ENCODE data around the gene RAB10.
A peak's percentile ranks its signal among the peaks of the same experiment; 100 is the strongest.
"Not testable (repeated sequence)": the region's sequence is repeated elsewhere in the genome, so short reads cannot be mapped to it uniquely, and the experiment has no call there.

RAB10 gene

DNA sequence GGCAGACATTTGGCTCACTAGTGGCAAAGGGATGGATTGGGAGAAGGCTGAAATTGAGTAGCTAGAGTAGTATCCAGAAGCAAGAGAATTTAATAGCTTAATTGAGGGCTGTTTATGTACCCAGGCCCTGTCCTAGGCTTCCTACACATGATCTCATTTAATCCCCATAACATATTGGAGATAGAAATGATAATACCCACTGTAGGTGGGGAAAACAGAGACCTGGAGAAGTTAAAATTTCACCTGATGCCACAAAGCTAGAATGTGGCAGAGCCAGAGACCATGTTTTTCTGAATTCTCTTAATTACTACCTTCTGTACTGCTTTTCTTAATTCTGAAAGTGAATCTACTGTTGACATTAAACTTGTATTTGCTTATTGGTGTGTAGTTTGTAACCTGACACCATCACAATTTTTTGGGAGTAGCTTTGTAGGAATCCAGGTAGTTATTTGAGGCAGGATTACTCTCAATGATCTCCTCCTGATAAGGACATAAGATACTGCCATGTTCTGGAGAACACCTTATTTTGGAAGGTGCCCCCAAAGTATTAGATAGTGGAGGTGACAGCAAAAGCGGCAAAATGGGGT is 42.2 kb downstream of the RAB10 start:
- Histone ChIP-seq H3K9ac (ENCODE audit: low read depth, low read length) (no peak overlapping the region), H3K27me3 (ENCODE audit: control insufficient read depth, insufficient read depth, low read length) (no peaks in the 10 kb centered on the region), H3K9me3 (ENCODE audit: control insufficient read depth, insufficient read depth, low read length) (peaks cover 5% of the 10 kb centered on the region), H3K27ac (ENCODE audit: low read depth, low read length) (no peak overlapping the region), H3K4me3 (ENCODE audit: low read depth, low read length) (no peak overlapping the region), H3K36me3 (ENCODE audit: control insufficient read depth, insufficient read depth, low read length) (peaks cover 4% of the 10 kb centered on the region), H3K4me1 (ENCODE audit: control insufficient read depth, insufficient read depth, low read length) (peaks cover 33% of the 10 kb centered on the region)

DNA sequence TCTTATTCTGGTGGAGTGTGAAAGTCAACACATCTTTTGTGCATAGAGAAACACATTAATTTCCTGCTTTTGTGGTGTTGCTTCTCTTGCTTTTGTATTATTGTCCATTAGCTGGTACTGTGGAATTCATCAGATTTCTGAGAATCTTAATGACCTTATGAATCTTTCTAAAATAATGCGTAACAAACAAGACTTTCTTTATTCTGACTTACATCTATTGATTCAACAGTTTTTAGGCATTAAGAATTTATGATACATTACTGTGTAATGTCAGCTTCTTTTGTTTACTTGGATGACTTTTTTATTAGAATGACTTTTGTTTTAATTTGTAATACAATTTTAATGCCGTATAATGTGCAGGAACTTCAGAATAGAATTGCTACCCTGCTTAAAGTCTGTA is 43.4 kb downstream of the RAB10 start:
- Histone ChIP-seq H3K27me3 (ENCODE audit: control insufficient read depth, insufficient read depth, low read length) (no peaks in the 10 kb centered on the region), H3K36me3 (ENCODE audit: control insufficient read depth, insufficient read depth, low read length) (peaks cover 4% of the 10 kb centered on the region), H3K4me1 (ENCODE audit: control insufficient read depth, insufficient read depth, low read length) (peaks cover 33% of the 10 kb centered on the region), H3K27ac (ENCODE audit: low read depth, low read length) (no peak overlapping the region), H3K9me3 (ENCODE audit: control insufficient read depth, insufficient read depth, low read length) (peaks cover 5% of the 10 kb centered on the region), H3K4me3 (ENCODE audit: low read depth, low read length) (no peak overlapping the region), H3K9ac (ENCODE audit: low read depth, low read length) (no peak overlapping the region)

DNA sequence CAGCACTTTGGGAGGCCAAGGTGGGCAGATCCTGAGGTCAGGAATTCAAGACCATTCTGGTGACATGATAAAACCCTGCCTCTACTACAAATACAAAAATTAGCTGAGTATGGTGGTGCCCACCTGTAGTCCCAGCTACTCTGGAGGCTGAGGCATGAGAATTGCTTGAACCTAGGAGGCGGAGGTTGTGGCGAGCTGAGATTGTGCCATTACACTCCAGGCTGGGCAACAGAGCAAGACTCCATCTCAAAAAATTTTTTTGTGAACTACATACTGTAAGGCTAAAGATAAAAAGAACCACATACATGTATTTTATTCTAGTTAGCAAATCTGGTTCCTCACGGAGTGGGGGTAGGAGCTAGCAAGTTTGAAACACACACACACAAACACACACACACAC is 45.1 kb downstream of the RAB10 start:
- no peak overlapping the region for H3K4me3 ChIP-seq (ENCODE audit: low read depth, low read length)
- no peak overlapping the region for H3K27ac ChIP-seq (ENCODE audit: low read depth, low read length)
- peaks cover 4% of the 10 kb centered on the region for H3K36me3 ChIP-seq (ENCODE audit: control insufficient read depth, insufficient read depth, low read length)
- no peaks in the 10 kb centered on the region for H3K27me3 ChIP-seq (ENCODE audit: control insufficient read depth, insufficient read depth, low read length)
- H3K9ac ChIP-seq (ENCODE audit: low read depth, low read length): no peak overlapping the region
- peaks cover 33% of the 10 kb centered on the region for H3K4me1 ChIP-seq (ENCODE audit: control insufficient read depth, insufficient read depth, low read length)
- H3K9me3 ChIP-seq (ENCODE audit: control insufficient read depth, insufficient read depth, low read length): peaks cover 5% of the 10 kb centered on the region

DNA sequence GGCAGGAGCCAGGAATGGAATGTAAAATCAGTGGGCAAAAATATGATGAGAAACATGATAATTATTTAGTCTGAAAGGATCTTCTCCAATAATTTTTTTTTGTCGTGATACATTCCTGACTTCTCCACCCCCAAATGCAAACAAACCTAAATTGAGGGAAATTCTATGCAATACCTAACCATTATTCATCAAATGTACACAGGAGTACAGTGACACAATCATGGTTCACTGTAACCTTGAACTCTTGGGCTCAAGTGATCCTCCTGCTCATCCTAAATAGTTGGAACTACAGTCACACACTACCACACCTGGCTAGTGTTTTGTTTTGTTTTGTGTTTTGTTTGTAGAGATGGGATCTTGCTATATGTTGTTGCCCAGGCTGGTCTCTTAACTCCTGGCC is 46.5 kb downstream of the RAB10 start:
- H3K4me1 ChIP-seq (ENCODE audit: control insufficient read depth, insufficient read depth, low read length): peaks cover 24% of the 10 kb centered on the region
- H3K36me3 ChIP-seq (ENCODE audit: control insufficient read depth, insufficient read depth, low read length): peaks cover 4% of the 10 kb centered on the region
- H3K27me3 ChIP-seq (ENCODE audit: control insufficient read depth, insufficient read depth, low read length): no peaks in the 10 kb centered on the region
- no peak overlapping the region for H3K4me3 ChIP-seq (ENCODE audit: low read depth, low read length)
- no peak overlapping the region for H3K27ac ChIP-seq (ENCODE audit: low read depth, low read length)
- H3K9me3 ChIP-seq (ENCODE audit: control insufficient read depth, insufficient read depth, low read length): peaks cover 5% of the 10 kb centered on the region
- H3K9ac ChIP-seq (ENCODE audit: low read depth, low read length): no peak overlapping the region

DNA sequence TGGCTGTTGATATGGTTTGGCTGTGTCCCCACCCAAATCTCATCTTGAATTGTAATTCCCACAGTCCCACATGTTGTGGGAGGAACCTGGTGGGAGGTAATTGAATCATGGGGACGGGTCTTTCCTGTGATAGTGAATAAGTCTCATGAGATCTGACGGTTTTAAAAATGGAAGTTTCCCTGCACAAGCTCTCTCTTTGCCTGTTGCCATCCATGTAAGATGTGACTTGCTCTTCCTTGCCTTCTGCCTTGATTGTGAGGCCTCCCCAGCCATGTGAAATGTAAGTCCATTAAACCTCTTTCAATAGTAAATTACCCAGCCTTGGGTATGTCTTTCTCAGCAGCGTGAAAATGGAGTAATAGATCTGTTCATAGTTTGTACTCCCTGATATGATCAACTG is 47.0 kb downstream of the RAB10 start:
- not testable (repeated sequence) for H3K9me3 ChIP-seq (ENCODE audit: control insufficient read depth, insufficient read depth, low read length); H3K4me3 ChIP-seq (ENCODE audit: low read depth, low read length); H3K36me3 ChIP-seq (ENCODE audit: control insufficient read depth, insufficient read depth, low read length); H3K27ac ChIP-seq (ENCODE audit: low read depth, low read length); H3K27me3 ChIP-seq (ENCODE audit: control insufficient read depth, insufficient read depth, low read length); H3K9ac ChIP-seq (ENCODE audit: low read depth, low read length)
- peaks cover 19% of the 10 kb centered on the region for H3K4me1 ChIP-seq (ENCODE audit: control insufficient read depth, insufficient read depth, low read length)

DNA sequence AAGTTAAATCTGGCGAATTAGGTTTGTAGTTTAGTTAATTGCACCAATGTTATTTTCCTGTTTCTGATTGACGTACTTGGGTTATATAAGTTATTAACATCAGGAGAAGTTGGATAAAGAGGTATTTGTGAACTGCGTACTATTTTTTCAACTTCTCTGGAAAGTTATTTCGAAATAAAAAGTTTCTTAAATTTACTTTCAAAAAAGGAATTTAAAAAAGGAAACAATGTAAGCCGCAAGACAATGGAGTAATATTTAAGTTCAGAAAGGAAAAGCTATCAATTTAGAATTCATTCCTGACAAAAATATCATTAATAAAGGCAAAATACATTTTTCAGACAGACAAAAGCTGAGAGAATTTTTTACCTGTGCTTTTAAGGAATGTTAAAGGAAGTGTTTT is 47.7 kb downstream of the RAB10 start:
- H3K4me3 ChIP-seq (ENCODE audit: low read depth, low read length): no peak overlapping the region
- peaks cover 4% of the 10 kb centered on the region for H3K36me3 ChIP-seq (ENCODE audit: control insufficient read depth, insufficient read depth, low read length)
- H3K9me3 ChIP-seq (ENCODE audit: control insufficient read depth, insufficient read depth, low read length): peaks cover 5% of the 10 kb centered on the region
- no peak overlapping the region for H3K9ac ChIP-seq (ENCODE audit: low read depth, low read length)
- no peak overlapping the region for H3K27ac ChIP-seq (ENCODE audit: low read depth, low read length)
- H3K4me1 ChIP-seq (ENCODE audit: control insufficient read depth, insufficient read depth, low read length): peaks cover 14% of the 10 kb centered on the region
- no peaks in the 10 kb centered on the region for H3K27me3 ChIP-seq (ENCODE audit: control insufficient read depth, insufficient read depth, low read length)

DNA sequence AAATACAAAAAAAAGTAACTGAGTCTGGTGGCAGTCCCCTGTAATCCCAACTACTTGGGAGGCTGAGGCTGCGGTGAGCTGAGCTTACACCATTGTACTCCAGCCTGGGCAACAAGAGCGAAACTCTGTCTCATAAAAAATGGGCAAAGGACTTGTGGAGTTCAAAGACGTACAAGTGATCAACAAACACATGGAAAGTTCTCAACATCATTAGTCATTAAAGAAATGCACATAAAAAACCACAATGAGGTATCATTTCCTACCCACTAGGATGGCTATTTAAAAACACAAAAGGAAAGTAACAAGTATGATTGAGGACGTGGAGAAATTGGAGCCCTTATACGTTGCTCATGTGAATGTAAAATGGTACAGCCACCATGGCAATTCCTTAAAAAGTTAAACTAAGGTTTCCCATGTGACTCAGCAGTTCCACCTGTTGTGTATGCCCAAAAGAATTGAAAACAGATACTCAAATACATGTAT is 52.3 kb downstream of the RAB10 start:
- Histone ChIP-seq H3K9ac (ENCODE audit: low read depth, low read length) (no peak overlapping the region), H3K4me3 (ENCODE audit: low read depth, low read length) (no peak overlapping the region), H3K27me3 (ENCODE audit: control insufficient read depth, insufficient read depth, low read length) (no peaks in the 10 kb centered on the region), H3K9me3 (ENCODE audit: control insufficient read depth, insufficient read depth, low read length) (no peaks in the 10 kb centered on the region), H3K27ac (ENCODE audit: low read depth, low read length) (no peak overlapping the region), H3K4me1 (ENCODE audit: control insufficient read depth, insufficient read depth, low read length) (peaks cover 27% of the 10 kb centered on the region), H3K36me3 (ENCODE audit: control insufficient read depth, insufficient read depth, low read length) (no peaks in the 10 kb centered on the region)

DNA sequence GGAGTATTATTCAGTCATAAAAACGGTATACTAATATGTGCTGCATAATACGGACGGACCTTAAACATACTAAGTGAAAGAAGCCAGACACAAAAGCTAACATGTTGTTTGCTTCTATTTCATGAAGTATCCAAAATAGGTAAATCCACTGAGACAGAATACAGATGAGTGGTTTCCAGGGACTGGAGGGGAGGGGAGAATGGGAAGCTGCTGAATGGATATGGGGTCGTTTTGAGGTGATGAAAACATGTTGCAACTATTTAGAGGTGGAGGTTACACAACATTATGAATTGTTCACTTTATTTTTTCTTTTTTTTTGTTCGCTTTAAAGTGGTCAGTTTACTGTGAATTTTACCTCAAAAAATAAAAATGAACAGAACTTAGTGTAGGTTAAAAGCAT is 52.9 kb downstream of the RAB10 start:
- H3K27me3 ChIP-seq (ENCODE audit: control insufficient read depth, insufficient read depth, low read length): no peaks in the 10 kb centered on the region
- peak overlapping the region; percentile 40 for H3K27ac ChIP-seq (ENCODE audit: low read depth, low read length)
- no peaks in the 10 kb centered on the region for H3K9me3 ChIP-seq (ENCODE audit: control insufficient read depth, insufficient read depth, low read length)
- no peak overlapping the region for H3K9ac ChIP-seq (ENCODE audit: low read depth, low read length)
- H3K36me3 ChIP-seq (ENCODE audit: control insufficient read depth, insufficient read depth, low read length): no peaks in the 10 kb centered on the region
- peaks cover 27% of the 10 kb centered on the region for H3K4me1 ChIP-seq (ENCODE audit: control insufficient read depth, insufficient read depth, low read length)
- H3K4me3 ChIP-seq (ENCODE audit: low read depth, low read length): no peak overlapping the region

DNA sequence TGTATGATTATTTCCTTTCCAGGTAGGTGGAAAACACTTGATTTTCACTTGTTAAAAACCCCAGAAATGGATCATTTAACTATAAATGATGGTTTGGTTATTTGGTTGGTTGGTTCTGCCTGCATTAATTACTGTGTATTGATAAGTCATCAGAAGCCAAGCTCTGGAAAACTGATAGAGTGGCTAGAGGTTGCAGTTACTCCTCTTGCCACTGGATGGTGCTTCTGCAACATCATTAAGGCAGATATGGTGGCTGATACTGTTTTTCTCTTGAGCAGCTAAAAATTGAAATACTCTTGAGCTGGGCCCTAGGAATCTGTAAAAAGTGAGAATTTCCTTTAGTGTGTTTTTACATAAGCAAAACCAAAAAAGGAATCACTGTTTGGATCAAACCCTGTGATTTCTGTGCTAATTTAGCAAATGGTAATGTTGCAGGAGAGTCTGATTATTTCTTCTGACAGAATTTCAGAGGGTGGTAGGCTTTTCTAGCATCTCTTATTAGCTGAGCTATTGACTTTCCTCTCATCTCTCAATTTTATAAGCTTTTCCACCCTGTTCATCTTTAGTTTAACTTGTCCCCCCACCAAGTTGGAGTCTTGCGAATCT is 54.3 kb downstream of the RAB10 start:
- no peaks in the 10 kb centered on the region for H3K36me3 ChIP-seq (ENCODE audit: control insufficient read depth, insufficient read depth, low read length)
- no peaks in the 10 kb centered on the region for H3K27me3 ChIP-seq (ENCODE audit: control insufficient read depth, insufficient read depth, low read length)
- no peak overlapping the region for H3K27ac ChIP-seq (ENCODE audit: low read depth, low read length)
- H3K4me1 ChIP-seq (ENCODE audit: control insufficient read depth, insufficient read depth, low read length): peaks cover 19% of the 10 kb centered on the region
- H3K9ac ChIP-seq (ENCODE audit: low read depth, low read length): no peak overlapping the region
- H3K4me3 ChIP-seq (ENCODE audit: low read depth, low read length): no peak overlapping the region
- H3K9me3 ChIP-seq (ENCODE audit: control insufficient read depth, insufficient read depth, low read length): no peaks in the 10 kb centered on the region

DNA sequence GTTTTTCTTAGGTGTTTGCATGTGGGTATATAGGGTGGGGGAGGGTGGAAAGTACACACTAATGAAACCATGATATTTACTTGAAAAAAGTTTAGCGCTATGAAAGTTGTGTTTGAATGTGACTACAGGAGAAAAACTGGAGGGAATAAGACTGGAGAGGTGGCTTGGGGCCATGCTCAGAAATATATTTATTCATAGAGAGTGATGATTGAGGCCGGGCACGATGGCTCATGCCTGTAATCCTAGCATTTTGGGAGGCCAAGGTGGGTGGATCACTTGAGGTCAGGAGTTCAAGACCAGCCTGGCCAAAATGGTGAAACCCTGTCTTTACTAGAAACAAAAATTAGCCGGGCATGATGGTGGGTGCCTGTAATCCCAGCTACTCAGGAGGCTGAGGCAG is 55.0 kb downstream of the RAB10 start:
- H3K9me3 ChIP-seq (ENCODE audit: control insufficient read depth, insufficient read depth, low read length); H3K9ac ChIP-seq (ENCODE audit: low read depth, low read length); H3K36me3 ChIP-seq (ENCODE audit: control insufficient read depth, insufficient read depth, low read length); H3K4me3 ChIP-seq (ENCODE audit: low read depth, low read length); H3K27me3 ChIP-seq (ENCODE audit: control insufficient read depth, insufficient read depth, low read length); H3K27ac ChIP-seq (ENCODE audit: low read depth, low read length): not testable (repeated sequence)
- peaks cover 13% of the 10 kb centered on the region for H3K4me1 ChIP-seq (ENCODE audit: control insufficient read depth, insufficient read depth, low read length)

DNA sequence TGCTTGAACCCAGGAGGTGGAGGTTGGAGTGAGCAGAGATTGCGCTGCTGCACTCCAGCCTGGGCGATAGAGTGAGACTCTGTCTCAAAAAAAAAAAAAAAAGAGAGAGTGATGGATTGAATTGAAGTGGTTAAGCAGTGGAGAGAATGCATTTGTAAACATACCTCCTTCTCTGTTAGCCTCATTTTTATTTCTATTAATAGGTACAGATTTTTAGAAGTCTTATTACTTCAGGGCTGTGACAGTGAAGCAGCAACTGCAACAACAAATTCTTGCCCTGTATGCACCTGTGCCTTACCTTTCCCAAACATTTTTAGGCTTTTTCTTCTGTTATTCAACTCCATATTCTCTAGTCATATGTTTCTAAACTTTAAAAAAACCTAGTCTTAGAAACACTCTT is 55.5 kb downstream of the RAB10 start:
- no peak overlapping the region for H3K4me3 ChIP-seq (ENCODE audit: low read depth, low read length)

More for the DNA sequence above, 55.5 kb downstream of the RAB10 start:
- Histone ChIP-seq H3K27me3 (ENCODE audit: control insufficient read depth, insufficient read depth, low read length) (no peaks in the 10 kb centered on the region), H3K27ac (ENCODE audit: low read depth, low read length) (no peak overlapping the region), H3K4me1 (ENCODE audit: control insufficient read depth, insufficient read depth, low read length) (peaks cover 13% of the 10 kb centered on the region), H3K9ac (ENCODE audit: low read depth, low read length) (no peak overlapping the region), H3K9me3 (ENCODE audit: control insufficient read depth, insufficient read depth, low read length) (no peaks in the 10 kb centered on the region), H3K36me3 (ENCODE audit: control insufficient read depth, insufficient read depth, low read length) (peaks cover 6% of the 10 kb centered on the region)
